ENCODE measurements around the gene ENTPD2.

- TF ChIP-seq CTCF (IDR thresholded peaks at IDR 0.05) (no peak), POLR2A (IDR thresholded peaks at IDR 0.05) (no peak)
These were observed 29.0 kb upstream of the ENTPD2 start for GRCh38 chr9:137082925-137083290.

All from adrenal gland (tissue), 5 donors.